NCI-H1417 treated with DMSO at 0.1 percent for 48 hours (cell line): ENCODE results near the gene NTNG1.

Experiments
- DNase-seq: peaks from one replicate; lab custom pipeline; 2025; lab: John Stamatoyannopoulos, UW

Gene NTNG1

DNA sequence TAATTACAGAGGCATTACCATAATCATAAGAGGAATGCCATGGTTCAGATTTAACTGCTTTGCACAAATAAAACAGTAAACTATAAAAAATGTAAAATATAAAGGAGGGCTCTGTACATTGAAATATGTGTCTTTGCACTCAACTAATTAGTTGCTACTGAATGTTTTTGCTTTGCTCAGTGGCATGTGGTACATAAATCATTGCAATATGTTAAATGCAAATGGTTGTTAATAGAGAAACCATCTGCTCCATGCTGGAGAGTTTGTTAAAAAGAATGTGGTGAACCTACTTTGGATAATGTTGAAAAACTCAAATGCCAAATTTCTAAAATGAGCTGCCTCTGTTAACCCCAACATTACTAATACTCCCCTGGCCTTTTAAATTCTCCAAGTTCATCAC is 201.5 kb downstream of the NTNG1 start:
- no peak for DNase-seq

DNA sequence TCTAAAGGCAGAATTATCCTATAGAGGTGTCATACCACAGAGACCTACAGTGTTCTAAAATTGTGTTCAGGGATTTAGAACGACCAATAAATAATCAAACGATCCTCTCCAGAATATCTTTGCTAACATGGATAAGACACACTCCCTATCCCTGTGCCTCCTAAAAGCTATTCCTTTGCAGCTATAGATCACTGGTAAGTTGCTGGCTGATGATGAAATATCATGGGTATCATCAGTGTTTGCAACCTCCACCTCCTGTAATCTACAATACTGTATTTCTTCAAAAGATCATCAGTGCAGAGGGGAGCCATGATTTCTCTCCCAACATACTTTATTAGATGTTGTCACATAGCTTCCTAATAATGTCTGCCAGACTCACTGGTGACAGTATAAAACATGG is 201.9 kb downstream of the NTNG1 start:
- no peak for DNase-seq

DNA sequence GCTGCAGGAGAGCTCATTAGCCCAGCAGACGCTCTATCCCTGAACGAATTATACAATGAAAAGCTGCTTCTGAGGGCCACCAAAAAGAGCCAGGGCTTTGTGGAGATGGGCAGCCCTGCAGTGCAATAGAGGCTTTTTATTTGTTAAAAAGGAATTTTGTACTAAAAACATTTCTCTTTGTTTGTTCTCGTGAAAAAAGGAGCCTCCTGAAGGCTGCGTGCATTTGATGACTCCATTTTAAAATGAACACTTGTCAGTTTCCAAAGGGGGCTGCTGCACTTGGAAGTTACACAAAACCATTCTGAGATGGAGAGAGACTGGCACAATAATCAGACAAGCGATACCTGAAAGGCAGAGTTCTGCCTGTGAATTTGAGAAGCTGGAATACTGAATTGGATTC is 202.8 kb downstream of the NTNG1 start:
- DNase-seq: no peak

DNA sequence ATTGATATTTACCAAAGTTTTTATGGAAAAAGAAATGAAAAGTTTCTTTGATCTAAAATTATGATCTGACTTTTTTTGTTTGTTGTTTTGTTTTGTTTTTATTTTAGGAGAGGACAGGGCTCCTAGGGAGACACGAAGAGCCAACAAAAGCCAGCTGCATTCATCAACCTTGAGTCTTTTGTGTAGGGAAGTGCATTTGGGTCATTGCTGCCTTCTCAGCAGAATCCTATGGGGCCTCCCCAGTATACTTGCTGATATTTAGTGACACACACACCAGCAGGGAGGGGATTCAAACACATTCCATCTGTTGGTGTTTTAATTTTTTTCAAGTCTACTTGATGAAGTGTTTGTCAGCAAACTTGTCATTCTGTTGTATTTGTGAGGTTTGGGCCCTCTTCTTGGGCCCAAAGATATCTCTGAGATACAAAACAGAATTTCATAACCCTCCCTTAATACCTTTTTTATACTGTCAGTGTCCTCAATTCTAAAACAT is 203.5 kb downstream of the NTNG1 start:
- DNase-seq: no peak

DNA sequence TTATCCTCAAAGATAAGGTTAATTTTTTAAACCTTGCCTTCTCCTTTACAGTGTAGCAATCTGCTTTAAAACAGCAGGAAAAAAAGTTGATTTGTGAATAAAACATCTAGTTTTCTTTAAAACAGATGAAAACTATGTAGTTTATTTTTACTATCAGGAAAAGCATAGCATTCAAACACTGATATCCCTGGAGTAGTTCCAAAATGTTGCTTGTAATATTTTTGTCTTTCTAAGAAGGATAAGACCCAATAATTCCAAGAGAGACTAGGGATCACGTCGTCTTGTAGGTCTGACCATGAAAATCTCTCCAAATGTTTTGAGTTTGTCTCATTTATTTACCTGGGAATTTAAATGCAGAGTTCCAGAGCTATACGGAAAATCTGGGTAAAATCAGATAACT is 204.0 kb downstream of the NTNG1 start:
- no peak for DNase-seq

DNA sequence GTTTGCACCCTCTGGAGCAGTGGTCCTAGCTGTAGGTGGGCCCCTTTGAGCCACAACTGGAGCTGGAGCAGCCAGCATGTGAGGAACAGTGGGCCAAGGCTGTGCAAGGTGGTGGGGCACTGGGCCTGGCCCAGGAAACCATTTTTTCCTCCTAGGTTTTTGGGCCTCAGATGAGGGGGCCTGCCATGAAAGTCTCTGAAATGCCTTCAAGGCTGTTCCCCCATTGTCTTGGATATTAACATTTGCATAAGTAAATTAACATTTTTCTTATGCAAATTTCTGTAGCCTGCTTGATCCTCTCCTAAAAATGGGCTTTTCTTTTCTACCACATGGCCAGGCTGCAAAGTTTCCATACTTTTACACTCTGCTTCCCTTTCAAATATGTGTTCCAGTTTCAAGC is 212.0 kb downstream of the NTNG1 start:
- no peak for DNase-seq

DNA sequence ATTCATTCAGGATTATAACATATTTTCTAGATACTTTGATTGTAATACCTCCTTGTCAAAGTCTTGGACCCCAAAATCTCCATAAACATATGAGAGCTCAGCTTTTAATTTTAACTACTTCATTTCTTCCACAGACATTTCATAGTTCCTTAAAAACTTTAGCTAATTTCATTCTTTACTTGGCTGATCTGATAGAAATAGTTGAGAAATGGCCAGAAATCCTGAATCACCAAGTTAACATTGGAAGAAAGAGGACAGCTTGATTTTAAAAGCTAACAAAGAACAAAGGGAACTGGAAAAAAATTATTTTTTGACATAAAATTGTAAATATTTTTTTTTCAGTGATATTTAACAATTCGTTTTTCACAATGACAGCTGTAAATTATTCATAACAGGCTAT is 216.5 kb downstream of the NTNG1 start:
- DNase-seq: no peak

DNA sequence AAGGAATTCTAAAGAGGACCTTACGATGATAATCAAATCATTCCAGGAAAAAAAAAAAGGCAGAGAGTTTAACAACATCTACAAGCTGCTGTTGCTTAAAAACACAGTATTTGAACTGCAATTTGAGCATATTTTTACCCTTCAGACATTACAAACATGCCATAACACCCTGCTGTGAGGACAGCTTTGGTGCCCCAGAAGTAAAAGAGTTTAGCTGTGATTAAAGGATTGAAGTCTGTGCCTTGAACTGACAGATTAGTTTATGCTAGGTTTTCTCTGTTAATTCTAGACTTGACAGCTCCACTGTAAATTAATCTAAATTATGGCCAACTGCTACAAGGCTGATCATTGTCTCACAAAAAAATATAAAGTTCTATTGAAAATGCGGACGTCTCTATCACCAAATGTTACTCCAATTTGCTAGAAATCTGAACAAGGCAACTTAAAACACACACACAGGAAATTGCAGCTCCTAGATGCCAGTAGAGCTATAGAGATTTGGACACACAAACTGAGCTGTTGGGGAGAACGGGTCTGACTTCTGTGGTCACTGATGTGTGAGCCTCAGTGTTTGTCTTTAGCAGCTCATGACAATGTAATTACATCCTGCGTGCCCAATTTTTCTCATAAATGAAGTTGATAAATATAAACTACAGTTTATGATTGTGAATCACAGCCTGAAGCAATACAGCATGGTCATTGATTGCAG is 217.9 kb downstream of the NTNG1 start:
- DNase-seq: peak; percentile 40

DNA sequence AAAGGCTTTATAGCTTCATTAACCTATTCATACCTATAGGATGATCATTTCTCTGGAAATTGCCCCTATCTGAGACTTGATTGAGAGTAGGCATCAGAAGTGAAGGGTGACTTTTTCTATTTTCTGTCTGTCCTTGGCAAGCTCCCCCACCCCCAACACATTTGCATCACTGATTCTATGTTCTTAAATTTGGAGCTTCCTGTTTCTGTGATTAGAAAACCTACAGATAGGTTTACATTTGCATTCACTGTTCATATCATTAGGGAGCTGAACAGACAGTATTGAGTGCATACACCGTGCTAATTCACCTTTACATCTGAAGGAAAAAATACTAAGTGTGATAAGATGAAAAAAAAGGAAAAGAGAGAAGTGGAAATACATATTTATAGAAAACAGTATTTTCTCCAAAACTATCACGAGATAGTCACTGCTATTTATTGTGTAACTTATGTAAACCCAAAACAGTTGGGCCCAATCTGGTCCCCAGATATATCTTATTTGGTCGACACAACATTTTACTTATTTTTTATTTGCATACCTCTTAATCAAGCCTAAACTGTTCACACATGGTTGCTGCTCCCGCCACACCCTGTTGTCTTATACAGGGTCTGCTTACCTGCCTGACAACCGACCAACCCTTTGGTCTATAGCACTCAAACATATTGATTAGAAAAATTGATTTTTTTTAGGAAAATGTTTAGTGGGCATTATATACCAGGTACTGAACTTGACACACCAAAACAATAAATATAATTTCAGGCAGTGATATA is 218.8 kb downstream of the NTNG1 start:
- DNase-seq: no peak

DNA sequence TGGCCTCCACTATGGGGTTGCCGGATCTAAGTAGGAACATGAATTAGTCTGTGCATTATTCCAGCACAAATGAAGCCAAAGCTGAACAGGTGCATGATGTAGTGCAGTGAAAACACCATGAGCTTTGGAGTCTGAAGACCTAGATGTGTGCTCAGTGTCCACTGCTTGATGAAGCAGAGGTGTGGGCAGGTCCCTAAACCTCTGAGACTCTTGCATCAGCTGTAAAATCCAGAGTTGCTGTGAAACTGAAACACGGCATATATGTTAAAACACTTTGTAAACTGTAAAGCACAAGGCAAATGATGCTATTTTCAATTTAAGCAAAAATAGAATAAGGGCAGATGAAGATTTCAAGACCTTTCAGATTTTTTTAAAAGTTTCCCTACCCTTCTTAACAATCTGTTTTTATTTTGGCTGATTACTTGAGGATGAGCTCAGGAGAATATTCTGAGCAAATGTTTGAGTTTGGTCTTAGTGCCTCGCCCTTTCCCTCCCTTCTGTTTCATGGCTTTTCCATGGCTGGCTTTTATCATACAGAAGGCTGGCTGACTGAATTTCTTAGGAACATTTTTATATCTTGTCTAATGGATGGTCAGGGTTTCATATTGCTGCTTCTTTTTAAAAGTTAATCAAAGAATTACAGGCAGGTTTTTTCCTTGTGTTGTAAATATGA is 221.8 kb downstream of the NTNG1 start:
- DNase-seq: no peak

DNA sequence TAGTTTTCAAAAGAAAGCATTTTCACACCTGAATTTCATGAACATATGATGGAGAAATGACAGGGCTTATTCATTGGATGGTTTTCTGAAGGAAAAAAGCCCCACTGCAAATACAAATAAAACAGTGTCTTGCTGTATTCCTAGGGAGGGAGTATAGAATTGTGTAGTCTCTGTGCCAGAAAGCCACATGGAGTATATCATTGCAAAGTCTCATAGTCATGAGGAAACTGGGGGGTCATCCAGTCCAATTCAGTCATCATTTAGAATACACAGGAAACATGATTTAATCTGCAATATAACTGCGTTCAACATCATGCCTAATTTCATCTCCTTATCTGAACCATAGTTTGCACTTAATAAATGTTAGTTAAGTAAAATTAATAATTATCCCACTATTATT is 222.3 kb downstream of the NTNG1 start:
- no peak for DNase-seq

DNA sequence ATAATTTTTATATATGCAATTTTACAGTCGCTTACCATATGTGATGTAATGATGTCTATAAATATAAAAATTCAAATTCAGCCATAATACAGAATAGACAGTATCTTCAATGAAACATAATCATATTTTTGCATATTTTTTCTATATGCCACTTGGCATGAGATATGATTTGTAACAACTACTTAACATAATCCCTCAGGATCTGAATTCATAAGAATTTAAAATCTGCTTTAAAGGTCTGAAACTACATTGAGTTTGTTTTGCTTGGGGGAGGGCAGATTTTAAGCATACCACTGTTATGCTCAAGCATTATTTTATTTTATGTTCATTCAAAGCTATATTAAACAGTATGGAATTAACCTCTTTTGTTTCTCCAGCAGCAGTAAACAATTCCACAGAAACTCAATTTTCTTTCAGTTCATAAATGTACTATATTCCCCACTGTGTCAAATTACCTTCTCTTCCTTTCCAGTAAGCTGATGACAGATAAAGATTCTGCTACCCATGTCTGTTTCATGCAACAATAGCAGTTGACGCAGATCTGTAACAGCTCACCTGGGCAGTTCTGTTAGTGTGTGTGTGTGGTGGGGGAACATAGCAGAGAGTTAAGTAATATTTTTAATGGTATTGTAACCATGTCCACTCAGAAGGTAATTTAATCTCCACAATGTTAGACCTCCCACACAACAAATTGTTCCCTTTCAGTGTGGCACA is 224.8 kb downstream of the NTNG1 start:
- peak; percentile 73 for DNase-seq

DNA sequence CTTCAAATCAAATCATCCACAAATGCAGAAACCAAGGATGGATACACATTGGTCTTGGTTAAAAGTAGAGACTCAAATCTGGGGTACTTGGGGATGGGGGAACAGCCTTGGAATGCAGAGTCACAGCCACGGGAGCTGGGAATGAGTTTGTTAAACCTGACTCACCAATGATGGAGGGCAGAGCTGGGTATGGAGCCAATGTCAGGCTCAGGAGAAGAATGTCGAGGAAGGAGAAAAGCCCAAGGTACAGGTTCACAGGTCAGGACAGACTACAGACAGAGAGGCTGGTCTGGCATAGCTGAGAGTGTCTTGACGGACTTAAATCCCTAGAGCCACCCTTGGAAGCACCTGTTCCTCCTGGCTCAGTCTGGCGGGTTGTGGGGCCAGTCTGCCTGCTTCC is 237.6 kb downstream of the NTNG1 start:
- DNase-seq: no peak

DNA sequence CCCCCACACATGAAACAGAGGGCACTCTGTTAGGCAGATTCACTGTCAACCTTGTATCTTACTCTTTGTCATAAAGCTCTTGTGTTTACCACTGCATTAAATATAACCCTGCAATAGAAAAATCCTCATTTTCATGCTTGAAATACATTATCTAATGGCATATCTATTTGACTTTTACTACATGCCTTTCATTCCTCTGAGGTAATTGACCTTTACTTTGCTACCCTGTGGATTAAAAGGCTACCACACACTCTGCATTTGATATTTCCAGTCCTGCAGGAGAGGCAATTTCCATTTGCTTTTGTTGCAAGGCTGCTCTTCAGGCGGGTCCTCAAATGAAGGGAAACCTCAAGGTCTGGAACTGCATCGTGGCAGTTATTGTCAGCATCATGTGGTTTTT is 238.0 kb downstream of the NTNG1 start:
- no peak for DNase-seq

DNA sequence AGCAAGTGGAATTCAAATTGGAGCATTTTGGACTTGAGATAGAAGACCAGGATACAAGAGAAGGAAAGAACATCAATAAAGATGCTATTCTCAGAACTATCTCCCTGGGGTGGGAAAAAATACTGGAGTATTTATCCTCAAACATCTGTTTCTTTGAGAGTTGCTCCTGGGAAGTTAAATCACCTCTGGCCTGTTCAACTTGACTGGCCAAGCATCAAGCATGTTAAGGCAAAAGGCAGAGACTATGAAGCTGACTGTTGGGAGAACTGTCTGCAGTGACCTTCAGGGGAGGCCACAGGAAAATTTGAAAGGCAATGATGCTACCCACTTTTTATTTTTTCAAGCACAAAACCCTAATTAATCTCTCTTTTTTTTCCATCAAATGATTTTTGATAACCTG is 239.0 kb downstream of the NTNG1 start:
- DNase-seq: no peak

DNA sequence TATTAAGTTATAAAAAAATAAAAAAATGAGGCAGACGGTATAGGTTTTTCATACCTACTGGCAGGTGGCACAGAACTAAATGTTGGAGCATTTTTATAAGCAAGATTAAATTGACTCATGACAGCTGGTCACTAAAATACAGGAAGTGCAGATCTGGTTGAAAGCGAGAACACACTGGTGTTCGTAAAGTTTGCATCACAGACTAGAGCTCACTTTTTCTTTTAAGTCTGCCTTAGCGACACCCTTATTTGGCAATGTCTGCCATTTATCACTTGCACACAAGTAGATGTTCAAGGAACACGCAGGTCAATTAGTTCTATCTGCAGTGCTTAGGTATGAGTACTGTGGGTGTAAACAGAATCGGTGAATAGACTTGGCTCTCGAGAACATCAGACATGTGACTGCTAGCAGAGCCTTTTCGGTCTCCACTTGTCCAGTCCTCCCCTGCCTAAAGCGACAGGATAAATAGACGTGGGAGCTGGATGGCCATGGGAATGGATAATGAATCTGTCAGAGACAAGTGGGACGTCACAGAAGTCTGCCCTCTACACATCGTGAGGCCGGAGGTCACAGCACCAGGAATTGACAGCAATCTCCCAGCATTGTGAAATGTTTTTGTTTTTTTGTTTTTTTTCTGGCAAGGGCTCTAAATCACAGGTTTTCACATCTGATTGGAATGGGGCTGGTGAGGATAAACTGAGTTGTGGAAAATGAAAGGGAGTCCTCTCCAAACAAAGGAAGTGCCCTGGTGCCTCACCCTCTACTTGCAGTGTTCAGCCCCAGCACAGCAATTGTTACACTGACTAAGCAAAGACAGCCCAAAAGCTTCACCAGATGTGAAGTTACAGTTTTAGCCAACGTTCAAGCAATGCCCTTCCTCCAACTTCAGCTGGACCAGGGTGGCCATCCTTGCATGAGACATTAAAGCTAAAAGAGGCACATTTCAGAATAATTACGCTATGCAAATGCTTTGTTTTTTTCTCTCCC is 248.9 kb downstream of the NTNG1 start:
- no peak for DNase-seq

DNA sequence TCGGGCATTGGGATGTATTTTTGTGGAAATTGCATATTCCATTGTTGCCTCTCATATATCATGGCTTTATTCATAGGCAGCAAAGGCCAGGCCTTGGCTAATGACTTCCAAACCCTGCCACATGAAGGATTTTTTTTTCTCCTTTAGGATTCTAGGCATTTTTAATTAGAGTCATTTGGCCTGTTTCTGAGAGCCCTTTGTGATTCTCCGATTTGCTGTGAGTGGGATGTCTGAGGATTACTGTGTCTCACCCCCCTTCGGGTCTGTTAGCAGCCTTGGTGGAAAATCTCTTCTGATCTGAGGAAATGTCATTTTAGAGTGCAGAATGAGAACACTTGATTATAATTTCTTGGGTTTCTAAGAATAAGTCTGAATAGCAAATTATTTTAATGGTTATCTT is 253.5 kb downstream of the NTNG1 start:
- no peak for DNase-seq

DNA sequence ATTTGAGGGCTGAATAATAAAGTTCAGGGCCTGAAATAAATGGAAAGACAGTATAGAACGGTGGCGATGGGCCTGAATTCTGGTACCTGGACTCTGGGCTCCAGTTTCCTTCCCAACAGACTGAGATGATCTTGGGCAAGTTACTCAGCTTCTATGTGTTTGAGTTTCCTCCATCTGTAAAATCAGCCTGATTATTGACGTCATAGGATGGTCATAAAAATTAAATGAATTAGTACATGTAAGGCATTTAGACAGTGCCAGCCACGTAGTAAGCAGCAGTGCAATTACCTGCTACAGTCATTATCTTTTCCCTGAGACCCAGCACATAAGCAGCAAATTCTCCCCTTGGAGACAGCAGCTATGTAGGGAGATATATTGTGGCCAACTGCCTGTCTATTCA is 260.9 kb downstream of the NTNG1 start:
- DNase-seq: no peak

DNA sequence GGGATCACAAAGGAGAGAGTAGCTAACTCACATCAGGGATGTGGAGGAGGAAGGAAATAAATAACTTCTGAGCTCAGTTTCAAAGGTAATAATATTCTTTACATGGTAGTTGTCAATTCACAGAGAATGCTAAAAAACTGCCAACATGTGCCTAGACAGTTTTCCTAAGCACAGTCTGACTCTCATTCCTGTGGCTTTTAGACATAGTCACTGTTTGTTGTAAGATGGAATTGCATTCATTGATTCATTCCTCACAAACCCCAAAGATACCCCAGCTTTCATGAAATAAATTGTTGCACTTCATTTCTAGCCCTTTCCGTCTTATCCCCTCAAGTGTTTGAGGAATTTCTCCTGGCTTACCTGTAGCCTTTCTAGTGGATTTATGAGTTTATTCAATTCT is 263.9 kb downstream of the NTNG1 start:
- DNase-seq: no peak

DNA sequence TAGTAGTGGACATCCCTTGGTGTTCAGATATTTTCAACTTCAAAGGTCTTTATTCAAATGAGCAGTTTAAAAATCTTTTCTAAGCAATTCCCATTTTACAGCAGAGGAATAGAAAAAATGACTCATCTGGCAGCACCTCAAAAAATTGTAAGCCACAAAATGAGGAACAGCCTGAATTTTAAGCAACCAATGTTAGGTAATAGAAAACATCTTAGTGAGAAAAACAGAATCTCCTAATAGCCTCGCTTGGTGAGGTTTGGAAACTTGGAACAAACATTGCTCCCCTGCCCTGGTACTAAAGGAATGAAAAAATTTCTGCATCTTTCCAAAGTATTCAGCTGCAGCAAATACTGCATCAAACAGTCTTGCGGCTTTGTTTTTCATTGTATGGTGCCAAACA is 264.4 kb downstream of the NTNG1 start:
- no peak for DNase-seq

DNA sequence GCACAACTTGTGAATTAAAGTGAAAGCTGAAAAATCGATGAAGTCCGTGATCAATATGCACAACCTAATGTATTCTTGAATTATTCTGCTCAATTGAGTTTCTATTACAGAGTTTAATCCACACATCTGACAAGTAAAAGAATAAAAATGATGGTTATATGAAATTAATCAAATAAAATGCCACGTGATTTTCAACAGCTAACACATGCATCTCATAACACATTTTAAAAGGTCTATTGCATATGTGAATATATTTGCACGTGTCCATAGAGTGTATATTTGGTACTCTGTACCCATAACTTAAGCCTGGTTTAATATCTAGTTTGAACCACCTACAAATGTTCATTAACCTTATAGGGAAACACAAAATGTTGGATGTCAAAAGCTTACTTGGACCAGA is 266.2 kb downstream of the NTNG1 start:
- no peak for DNase-seq
